H1 (cell line): ENCODE measurements around the gene GAS6. TPM values are rescaled to one million over a fixed set of nuclear protein-coding genes. Genes with fewer than 3 reads are reported as not detected.
A peak's percentile ranks its signal among the peaks of the same experiment; 100 is the strongest.

Source experiments
- CTCF ChIA-PET: fragments of 300-600 bp; sonication (Branson Sonifier 250); formaldehyde crosslinking; loops from one replicate; lab custom pipeline; 2021; ENCODE audit not compliant: partially characterized antibody; lab: Charles Lee
- POLR2A ChIA-PET: fragments of 300-600 bp; sonication (Branson Sonifier 250); formaldehyde crosslinking; loops from one replicate; lab custom pipeline; 2021; ENCODE audit warnings: inconsistent platforms; ENCODE audit not compliant: partially characterized antibody; lab: Charles Lee
- DNase-seq, 2 experiments: peaks; one replicate each; pipeline versions ENCODE4 v3.0.0 to v3.0.0-alpha.2; 2010 to 2022; ENCODE audit warnings: low spot score in 2 of 2, low read depth in 1 of 2, mixed read lengths in 1 of 2
- FAIRE-seq: peaks from 2 replicates; lab custom pipeline; 2011; peaks lifted over from hg19 to GRCh38; lab: Jason Lieb, UNC
- H2AFZ ChIP-seq: 2 replicates; pipeline ENCODE4 v1.8.1; 2012; ENCODE audit warnings: low read length, inconsistent platforms
- H2AK5ac ChIP-seq: 2 replicates; pipeline ENCODE4 v1.6.1; 2013; ENCODE audit warnings: low read depth, low read length
- H2BK120ac ChIP-seq: replicated peaks from 2 replicates; pipeline ENCODE3; 2013; ENCODE audit warnings: low read depth, low read length, inconsistent platforms
- H2BK12ac ChIP-seq: 2 replicates; pipeline ENCODE4 v1.6.1; 2013; ENCODE audit warnings: low read depth, low read length
- H2BK15ac ChIP-seq: 2 replicates; pipeline ENCODE4 v1.6.1; 2013; ENCODE audit warnings: low read length
- H2BK20ac ChIP-seq: 2 replicates; pipeline ENCODE4 v1.6.1; 2013; ENCODE audit warnings: low read length
- H2BK5ac ChIP-seq: 2 replicates; pipeline ENCODE4 v1.6.1; 2013; ENCODE audit warnings: low read depth, low read length
- H3K14ac ChIP-seq: 2 replicates; pipeline ENCODE4 v1.6.1; 2013; ENCODE audit warnings: inconsistent platforms; ENCODE audit not compliant: insufficient read length
- H3K18ac ChIP-seq: 2 replicates; pipeline ENCODE4 v1.6.1; 2013; ENCODE audit warnings: low read length; ENCODE audit errors: extremely low read depth
- H3K23ac ChIP-seq: 2 replicates; pipeline ENCODE4 v1.6.1; 2013; ENCODE audit warnings: inconsistent platforms; ENCODE audit not compliant: insufficient read length
- H3K23me2 ChIP-seq: 2 replicates; pipeline ENCODE4 v1.6.1; 2013; ENCODE audit warnings: low read depth, low read length
- H3K27ac ChIP-seq: 2 replicates; pipeline ENCODE4 v1.6.1; 2011; ENCODE audit warnings: low read depth, low read length, inconsistent platforms
- H3K27me3 ChIP-seq, 4 experiments: replicated peaks in 1 of 4; 1 replicate in 1 of 4; 2 replicates in 3 of 4; pipeline versions ENCODE4 v1.6.1 to v1.8.1; 2011 to 2013; ENCODE audit warnings: low read length in 3 of 4, mild to moderate bottlenecking in 3 of 4, inconsistent platforms in 2 of 4, mixed read lengths in 2 of 4, moderate library complexity in 1 of 4; ENCODE audit not compliant: control insufficient read depth in 3 of 4, insufficient read depth in 3 of 4; ENCODE audit errors: extremely low read depth in 1 of 4
- H3K36me3 ChIP-seq, 4 experiments: 2 replicates each; pipeline versions ENCODE4 v1.6.1 to v1.8.1; 2011 to 2013; ENCODE audit warnings: mild to moderate bottlenecking in 4 of 4, low read length in 3 of 4, moderate library complexity in 2 of 4, control low read depth in 1 of 4, inconsistent platforms in 1 of 4; ENCODE audit not compliant: insufficient read depth in 4 of 4, control insufficient read depth in 2 of 4
- H3K4ac ChIP-seq: replicated peaks from 2 replicates; pipeline ENCODE3; 2013; ENCODE audit warnings: low read length, low read depth, mixed read lengths, inconsistent platforms; ENCODE audit not compliant: insufficient read length
- H3K4me1 ChIP-seq, 4 experiments: replicated peaks in 1 of 4; 1 replicate in 1 of 4; 2 replicates in 3 of 4; pipeline versions ENCODE4 v1.6.1 to v1.8.1; 2011 to 2013; ENCODE audit warnings: low read length in 3 of 4, inconsistent platforms in 2 of 4, mixed read lengths in 1 of 4; ENCODE audit not compliant: insufficient read depth in 4 of 4, control insufficient read depth in 3 of 4
- H3K4me2 ChIP-seq, 2 experiments: 2 replicates each; pipeline versions ENCODE4 v1.6.1 to v1.8.1; 2011 to 2013; ENCODE audit warnings: low read depth in 2 of 2, low read length in 2 of 2, control low read depth in 1 of 2, inconsistent platforms in 1 of 2, mild to moderate bottlenecking in 1 of 2; ENCODE audit not compliant: insufficient read depth in 1 of 2
- H3K4me3 ChIP-seq, 4 experiments: fragments of 200-600, 300-600 bp in 1 of 4; sonication (generic), shearing (Covaris generic), sonication (Bioruptor Twin) in 1 of 4; 2 replicates each; pipeline versions ENCODE4 v1.5.1 to v1.8.1; 2011 to 2016; ENCODE audit warnings: low read length in 4 of 4, low read depth in 3 of 4, control low read depth in 2 of 4, inconsistent platforms in 2 of 4, mild to moderate bottlenecking in 2 of 4, mixed read lengths in 1 of 4, moderate library complexity in 1 of 4; ENCODE audit not compliant: insufficient read depth in 2 of 4; ENCODE audit errors: extremely low read depth in 1 of 4
- H3K56ac ChIP-seq: replicated peaks from 2 replicates; pipeline ENCODE3; 2013; ENCODE audit warnings: low read depth, mild to moderate bottlenecking, mixed read lengths, low read length, inconsistent platforms; ENCODE audit not compliant: insufficient read length
- H3K79me1 ChIP-seq: 2 replicates; pipeline ENCODE4 v1.6.1; 2013; ENCODE audit warnings: low read depth, low read length, control low read depth
- H3K79me2 ChIP-seq, 2 experiments: 2 replicates each; pipeline versions ENCODE4 v1.6.1 to v1.8.1; 2012 to 2013; ENCODE audit warnings: low read length in 2 of 2, mild to moderate bottlenecking in 2 of 2, inconsistent platforms in 1 of 2; ENCODE audit not compliant: insufficient read depth in 2 of 2, control insufficient read depth in 1 of 2
- H3K9ac ChIP-seq, 4 experiments: replicated peaks in 1 of 4; 1 replicate in 1 of 4; 2 replicates in 3 of 4; pipeline versions ENCODE4 v1.6.1 to v1.8.1; 2011 to 2013; ENCODE audit warnings: low read depth in 3 of 4, low read length in 3 of 4, control low read depth in 2 of 4, mild to moderate bottlenecking in 2 of 4, moderate library complexity in 2 of 4, inconsistent platforms in 1 of 4; ENCODE audit errors: extremely low read depth in 1 of 4
- H3K9me3 ChIP-seq, 2 experiments: 2 replicates each; pipeline versions ENCODE4 v1.6.1 to v1.8.1; 2012 to 2013; ENCODE audit warnings: mild to moderate bottlenecking in 2 of 2, moderate library complexity in 2 of 2, control low read depth in 1 of 2, inconsistent platforms in 1 of 2, low read depth in 1 of 2, low read length in 1 of 2, mixed read lengths in 1 of 2; ENCODE audit not compliant: insufficient read depth in 2 of 2
- H4K20me1 ChIP-seq, 2 experiments: replicated peaks in 1 of 2; 2 replicates each; pipeline versions ENCODE3 to v1.8.1; 2011 to 2013; ENCODE audit warnings: inconsistent platforms in 2 of 2, low read length in 2 of 2, mild to moderate bottlenecking in 1 of 2; ENCODE audit not compliant: insufficient read depth in 2 of 2, control insufficient read depth in 1 of 2
- H4K5ac ChIP-seq: 2 replicates; pipeline ENCODE4 v1.6.1; 2013; ENCODE audit warnings: low read length, low read depth, mixed read lengths, inconsistent platforms; ENCODE audit not compliant: insufficient read length
- H4K8ac ChIP-seq: 2 replicates; pipeline ENCODE4 v1.8.0; 2013; ENCODE audit warnings: mild to moderate bottlenecking, moderate library complexity, low read length, inconsistent platforms; ENCODE audit not compliant: insufficient read depth; ENCODE audit errors: extremely low read depth
- H4K91ac ChIP-seq: replicated peaks from 2 replicates; pipeline ENCODE3; 2013; ENCODE audit warnings: low read length, mixed read lengths, inconsistent platforms; ENCODE audit not compliant: insufficient read length
- NRF1 ChIP-seq: IDR thresholded peaks from 2 replicates; pipeline ENCODE4 v1.6.1; 2011; ENCODE audit warnings: mild to moderate bottlenecking, low read depth, low read length, improper control_type of control experiment
- WGBS, 2 experiments: shearing (Covaris generic) in 1 of 2; methylation state at CpG; one replicate each; pipeline versions ENCODE4 v1.1.6 to v1.1.7; 2013 to 2015; ENCODE audit warnings: low lambda C conversion rate in 2 of 2, mixed read lengths in 2 of 2, inconsistent platforms in 1 of 2, low coverage in 1 of 2, missing lambda C conversion rate in 1 of 2; ENCODE audit not compliant: insufficient replicate concordance in 2 of 2, insufficient coverage in 1 of 2, insufficient read length in 1 of 2; ENCODE audit errors: extremely low coverage in 1 of 2, missing lambda C conversion rate in 1 of 2; 5-methylcytosine and 5-hydroxymethylcytosine counted together
- polyA plus RNA-seq, 7 experiments: library from polyadenylated mRNA; depleted of rRNA in 3 of 7; stranded (reverse) in 5 of 7; unstranded in 2 of 7; fragments of >200 nt in 5 of 7; fragments of 200-250 nt in 2 of 7; gene quantifications; 1 replicate in 5 of 7; 2 replicates in 1 of 7; 4 replicates in 1 of 7; pipeline versions ENCODE4 v1.2.1 to v1.2.3, GENCODE V29; 2011 to 2013; ENCODE audit warnings: missing spikeins in 2 of 7, mixed read lengths in 2 of 7
- total RNA-seq: library from RNA; stranded (reverse); fragmentation: NEBNext Ultra II Directional; extraction: Animal tissue kit (Norgen Biotek cat#: 25700); gene quantifications from 2 replicates; pipeline ENCODE4 v1.2.1, GENCODE V29; 2021
- TF ChIP-seq, protein P1 (sequence below), 3 experiments: IDR thresholded peaks; 1 replicate in 2 of 3; 2 replicates in 1 of 3; pipeline versions ENCODE4 v1.5.1 to v1.6.1; 2011; ENCODE audit warnings: low read length in 3 of 3, mild to moderate bottlenecking in 3 of 3, inconsistent platforms in 2 of 3, low read depth in 1 of 3, moderate library complexity in 1 of 3; ENCODE audit not compliant: insufficient read depth in 1 of 3; ENCODE audit errors: control extremely low read depth in 1 of 3

GAS6 gene
- total and polyA plus RNA-seq, 2 of the 8 experiments (the other 6 are each of a cell fraction or from before 2014, with no cell fraction given), result 18.6 to 31.0 TPM

DNA sequence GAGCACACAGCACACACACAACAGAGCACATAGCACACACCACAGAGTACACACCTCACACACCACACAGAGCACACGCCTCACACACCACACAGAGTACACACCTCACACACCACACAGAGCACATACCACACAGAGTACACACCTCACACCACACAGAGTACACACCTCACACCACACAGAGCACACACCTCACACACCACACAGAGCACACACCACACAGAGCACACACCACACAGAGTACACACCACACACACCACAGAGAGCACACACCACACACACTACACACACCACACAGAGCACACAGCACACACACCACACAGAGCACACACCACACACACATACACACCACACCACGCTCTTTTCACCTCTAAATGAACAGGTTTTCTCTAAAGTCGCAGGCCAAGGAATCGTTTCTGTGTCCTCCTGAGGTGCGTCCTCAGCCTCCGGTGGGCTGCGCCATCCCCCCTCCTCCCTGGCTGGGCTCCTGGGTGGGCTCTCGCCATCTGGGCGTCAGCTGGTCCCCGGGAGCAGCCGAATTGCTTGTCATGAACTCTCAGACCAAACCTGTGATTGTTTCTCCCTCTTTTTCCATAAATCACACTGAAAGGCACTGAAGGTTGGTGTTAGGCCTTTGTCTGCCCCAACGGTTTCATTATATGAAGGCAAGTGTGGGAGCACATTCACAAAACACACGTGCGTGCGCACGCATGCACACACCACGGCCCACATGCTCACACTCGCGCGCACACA lies 67.5 kb downstream of the GAS6 start:
- ChIA-PET POLR2A (no interaction called here), CTCF (no interaction called here)
- Histone ChIP-seq H3K27ac (no peak overlapping the region), H3K9ac (no peak overlapping the region), H3K56ac (no peak overlapping the region), H3K18ac (no peak overlapping the region), H2AK5ac (peak overlapping the region; percentile 48; the same call in 1 of the 2 replicates), H3K14ac (no peak overlapping the region), H4K20me1 (peaks cover 0 to 8% of the 10 kb centered on the region in 2 experiments), H3K9me3 (no peaks in the 10 kb centered on the region), H2BK20ac (no peak overlapping the region), H3K4me1 (no peaks in the 10 kb centered on the region), H2BK5ac (peak overlapping the region; percentile 20), H3K4ac (no peak overlapping the region), H4K5ac (no peak overlapping the region), H3K79me2 (no peaks in the 10 kb centered on the region), H2BK12ac (0 out of 2 replicates have a peak overlapping the region, but pooled peaks have one; percentile 39), H3K4me2 (no peak overlapping the region), H3K27me3 (no peaks in the 10 kb centered on the region), H3K4me3 (no peak overlapping the region), H2BK15ac (no peak overlapping the region), H4K91ac (no peak overlapping the region), H3K36me3 (no peaks in the 10 kb centered on the region; a peak in 1 of 8 replicates), H3K23ac (no peak overlapping the region), H3K23me2 (peaks cover 23% of the 10 kb centered on the region; the same call in 1 of the 2 replicates), H2AFZ (no peak overlapping the region), H3K79me1 (no peaks in the 10 kb centered on the region), H2BK120ac (no peak overlapping the region), H4K8ac (0 out of 2 replicates have a peak overlapping the region, but pooled peaks have one; percentile 15)
- DNase-seq (no peak), FAIRE-seq (no peak)
- TF ChIP-seq, protein P1, sequence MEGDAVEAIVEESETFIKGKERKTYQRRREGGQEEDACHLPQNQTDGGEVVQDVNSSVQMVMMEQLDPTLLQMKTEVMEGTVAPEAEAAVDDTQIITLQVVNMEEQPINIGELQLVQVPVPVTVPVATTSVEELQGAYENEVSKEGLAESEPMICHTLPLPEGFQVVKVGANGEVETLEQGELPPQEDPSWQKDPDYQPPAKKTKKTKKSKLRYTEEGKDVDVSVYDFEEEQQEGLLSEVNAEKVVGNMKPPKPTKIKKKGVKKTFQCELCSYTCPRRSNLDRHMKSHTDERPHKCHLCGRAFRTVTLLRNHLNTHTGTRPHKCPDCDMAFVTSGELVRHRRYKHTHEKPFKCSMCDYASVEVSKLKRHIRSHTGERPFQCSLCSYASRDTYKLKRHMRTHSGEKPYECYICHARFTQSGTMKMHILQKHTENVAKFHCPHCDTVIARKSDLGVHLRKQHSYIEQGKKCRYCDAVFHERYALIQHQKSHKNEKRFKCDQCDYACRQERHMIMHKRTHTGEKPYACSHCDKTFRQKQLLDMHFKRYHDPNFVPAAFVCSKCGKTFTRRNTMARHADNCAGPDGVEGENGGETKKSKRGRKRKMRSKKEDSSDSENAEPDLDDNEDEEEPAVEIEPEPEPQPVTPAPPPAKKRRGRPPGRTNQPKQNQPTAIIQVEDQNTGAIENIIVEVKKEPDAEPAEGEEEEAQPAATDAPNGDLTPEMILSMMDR (IDR thresholded peaks at IDR 0.05; ENCODE audit: control extremely low read depth in 1 of 3, insufficient read depth in 1 of 3, low read depth in 1 of 3, low read length in 3 of 3), result no peak
- no peak for TF ChIP-seq NRF1
- 86% methylated on average over 20 of the region's 20 CpGs; no CpG with 5 or more reads in 1 of the 2 experiments for WGBS, 2 experiments
